HG03025 (cell line): ENCODE measurements around the gene CENPN.

ENCODE experiments used
- ATAC-seq: cut with Tn5 transposase; IDR thresholded peaks from one replicate; pipeline ENCODE4 v1.9.1; 2021; ENCODE audit warnings: mild to moderate bottlenecking, moderate library complexity; ENCODE audit not compliant: unreplicated experiment, low FRiP score

Gene CENPN

DNA sequence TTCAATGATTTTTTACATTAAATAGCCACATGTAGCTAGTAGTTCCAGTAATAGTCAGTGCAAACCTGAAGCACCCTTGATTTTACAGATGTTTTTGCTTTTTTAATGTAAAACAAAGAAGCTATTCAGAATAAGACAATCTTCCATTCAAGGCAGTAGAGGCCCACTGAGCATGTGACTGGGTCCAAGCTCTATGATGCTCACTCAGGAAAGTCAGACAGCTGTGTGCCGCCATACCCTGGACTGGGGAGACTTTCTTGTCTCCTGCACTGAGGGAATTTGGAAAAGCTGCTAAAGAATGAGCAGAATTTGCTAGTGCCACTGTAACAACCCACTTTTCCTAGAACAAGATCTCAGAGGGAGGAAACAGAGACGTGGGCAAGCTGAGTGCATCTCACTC is 11.5 kb downstream of the CENPN start:
- no peak for ATAC-seq

DNA sequence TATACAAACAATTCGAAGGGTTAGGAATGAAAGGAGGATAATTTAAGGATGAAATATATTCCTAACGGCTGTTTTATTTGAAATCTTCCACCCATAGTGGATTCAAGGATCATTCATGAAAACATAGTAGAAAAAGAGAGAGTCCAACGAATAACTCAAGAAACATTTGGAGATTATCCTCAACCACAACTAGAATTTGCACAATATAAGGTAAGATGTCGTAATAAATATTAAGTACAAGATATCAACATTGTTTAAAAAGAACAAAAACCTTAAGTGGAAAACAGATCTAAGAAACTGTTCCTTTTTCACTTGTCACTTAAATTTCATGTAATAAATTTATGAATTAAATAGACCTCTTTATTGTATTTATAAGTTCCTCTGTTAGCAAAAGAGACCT is 19.4 kb downstream of the CENPN start:
- no peak for ATAC-seq

DNA sequence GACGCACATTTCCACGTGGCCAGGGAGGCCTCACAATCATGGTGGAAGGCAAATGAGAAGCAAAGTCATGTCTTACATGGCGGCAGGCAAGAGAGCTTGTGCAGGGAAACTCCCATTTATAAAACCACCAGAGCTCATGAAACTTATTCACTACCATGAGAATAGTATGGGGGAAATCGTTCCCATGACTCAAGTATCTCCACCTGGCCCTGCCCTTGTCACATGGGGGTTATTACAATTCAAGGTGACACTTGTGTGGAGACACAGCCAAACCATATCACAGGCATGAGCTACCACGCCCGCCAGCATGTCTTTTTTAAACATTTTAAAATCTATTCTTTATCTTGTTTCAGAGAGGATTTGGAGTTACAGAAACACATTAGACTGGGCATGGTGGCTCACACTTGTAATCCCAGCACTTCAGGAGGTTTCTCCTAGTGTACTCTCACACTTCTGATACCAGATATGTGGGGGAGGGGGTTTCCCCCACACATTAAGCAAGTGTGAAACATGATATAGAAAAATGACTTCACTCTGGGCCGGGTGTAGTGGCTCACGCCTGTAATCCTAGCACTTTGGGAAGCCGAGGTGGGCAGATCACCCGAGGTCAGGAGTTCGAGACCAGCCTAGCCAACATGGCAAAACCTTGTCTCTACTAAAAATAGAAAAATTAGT is 23.1 kb downstream of the CENPN start:
- no peak for ATAC-seq

DNA sequence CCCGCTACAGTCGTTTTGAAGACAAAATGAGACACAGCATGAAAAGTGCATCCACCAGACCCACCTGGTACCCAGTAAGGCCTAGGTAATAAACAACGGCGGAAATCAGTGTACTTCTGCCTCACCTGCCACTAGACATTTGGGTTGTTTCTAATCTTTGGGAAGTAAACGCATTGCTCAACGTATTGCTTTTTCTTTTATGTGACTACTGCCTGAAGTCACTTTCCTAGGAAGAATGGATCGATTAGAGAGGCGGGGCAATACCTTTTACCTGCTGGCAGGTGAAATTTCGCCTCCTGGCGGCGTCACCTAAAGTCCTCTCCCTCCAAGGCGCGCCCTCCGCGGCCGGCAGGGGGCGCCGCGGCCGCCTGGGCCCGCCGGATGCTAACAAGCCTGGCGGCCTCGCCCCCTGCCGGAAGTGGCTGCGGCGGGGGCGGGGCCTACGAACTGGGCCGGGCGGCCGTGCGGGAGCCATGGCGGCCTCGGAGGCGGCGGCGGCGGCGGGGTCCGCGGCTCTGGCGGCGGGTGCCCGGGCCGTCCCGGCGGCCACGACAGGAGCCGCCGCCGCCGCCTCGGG is 28.5 kb downstream of the CENPN start, which contains the start of gene ATMIN:
Gene ATMIN (plus strand): TSS at position 445 of the 577 bp plus-strand sequence. CDS start 29 bp downstream, at position 474.
- ATAC-seq, result peak; percentile 81

DNA sequence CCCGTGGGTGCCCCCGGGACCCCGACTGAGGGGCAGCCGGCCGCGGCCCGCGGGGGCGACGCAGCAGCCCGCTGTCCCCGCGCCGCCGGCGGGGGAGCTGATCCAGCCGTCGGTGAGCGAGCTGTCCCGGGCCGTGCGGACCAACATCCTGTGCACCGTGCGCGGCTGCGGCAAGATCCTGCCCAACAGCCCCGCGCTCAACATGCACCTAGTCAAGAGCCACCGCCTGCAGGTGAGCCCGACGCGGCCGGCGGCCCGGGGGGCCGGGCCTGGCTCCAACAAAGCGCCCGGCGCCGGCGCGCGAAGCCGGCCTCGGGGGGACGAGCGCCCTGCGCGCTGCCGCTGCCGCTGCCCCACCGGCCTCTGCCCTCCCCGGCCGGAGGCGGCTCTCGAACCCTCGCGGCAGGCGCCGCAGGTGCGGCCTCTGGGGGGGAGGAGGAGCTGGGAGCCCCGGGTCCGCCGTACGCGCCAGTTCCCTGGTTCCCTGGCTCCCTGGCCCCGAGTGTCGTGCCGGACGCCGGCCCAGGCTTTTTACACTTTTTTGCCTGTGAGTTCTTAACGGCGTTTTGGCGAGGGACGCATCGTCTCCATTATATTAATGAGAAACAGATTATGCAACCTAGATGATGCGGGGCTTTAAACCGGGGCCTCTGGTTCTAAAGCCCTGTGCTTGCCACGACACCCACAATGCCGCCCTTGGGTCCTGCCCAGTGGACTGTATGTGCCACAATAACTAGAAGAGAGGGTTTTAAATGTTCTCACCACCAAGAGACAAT is 29.1 kb downstream of the CENPN start:
- ATAC-seq, result peak; percentile 51

DNA sequence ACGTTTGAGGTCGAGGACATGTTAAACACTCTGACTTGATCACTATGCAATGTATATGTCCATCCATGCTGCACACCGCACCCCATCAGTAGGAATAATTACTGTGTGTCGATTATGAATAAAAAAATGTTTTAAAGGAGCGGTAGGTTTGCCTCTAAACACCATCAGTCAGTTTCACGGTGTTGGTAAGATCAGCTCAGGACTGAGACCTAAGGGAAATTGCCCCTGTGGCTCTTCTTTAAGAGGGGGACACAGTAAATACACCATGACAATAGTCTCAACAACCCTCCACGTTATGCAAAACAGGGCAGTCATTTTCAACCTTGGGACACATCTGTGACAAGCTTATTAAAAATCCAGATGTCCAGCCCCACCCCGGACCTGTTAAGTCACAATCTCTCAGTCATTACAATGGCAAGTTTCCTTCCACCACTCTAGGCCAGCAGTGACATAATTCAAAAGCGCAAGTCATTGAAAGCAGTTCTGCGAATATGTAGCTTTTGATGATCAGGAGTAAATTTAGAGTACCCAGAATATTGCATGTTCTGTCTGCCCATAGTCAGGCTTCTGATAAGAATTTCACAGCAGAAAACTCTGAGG is 29.8 kb downstream of the CENPN start:
- ATAC-seq, result peak; percentile 4

DNA sequence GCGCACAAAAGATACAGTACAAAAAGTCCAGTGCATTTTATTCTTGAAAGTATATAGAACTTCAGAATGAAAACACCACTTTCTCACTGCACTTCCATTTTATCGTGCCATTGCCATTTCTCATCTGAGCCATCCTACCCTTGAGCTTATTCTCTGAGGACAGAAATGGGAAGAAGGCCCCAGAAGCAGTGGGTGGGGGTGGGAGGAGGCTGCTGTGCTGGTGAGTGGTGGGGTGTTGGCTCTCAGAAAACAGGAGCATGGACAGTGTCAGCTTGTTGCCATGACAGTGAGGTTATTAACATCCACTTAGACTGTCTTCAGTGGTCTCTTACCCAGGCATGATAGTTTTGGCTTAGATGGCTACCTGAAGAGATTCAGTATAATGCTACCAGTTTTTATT is 33.1 kb downstream of the CENPN start:
- no peak for ATAC-seq

DNA sequence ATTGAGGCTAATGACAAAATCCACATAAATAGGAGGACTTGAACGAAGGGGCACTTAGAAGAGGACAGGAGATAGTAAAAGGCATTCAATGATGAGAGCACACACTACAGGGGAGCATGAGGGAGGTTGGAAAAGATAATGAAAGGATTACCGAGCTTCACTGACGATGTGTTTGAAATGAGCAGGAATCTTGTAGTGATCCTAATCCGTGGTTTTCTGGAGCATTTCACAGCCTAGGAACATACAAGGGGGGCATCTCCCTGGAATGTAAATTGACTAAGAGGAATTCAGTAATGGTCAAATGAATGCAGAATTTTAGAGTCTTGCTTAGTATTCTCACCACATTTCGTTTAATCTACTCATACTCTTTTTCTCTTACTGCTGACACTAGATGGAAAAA is 33.8 kb downstream of the CENPN start:
- ATAC-seq, result no peak

DNA sequence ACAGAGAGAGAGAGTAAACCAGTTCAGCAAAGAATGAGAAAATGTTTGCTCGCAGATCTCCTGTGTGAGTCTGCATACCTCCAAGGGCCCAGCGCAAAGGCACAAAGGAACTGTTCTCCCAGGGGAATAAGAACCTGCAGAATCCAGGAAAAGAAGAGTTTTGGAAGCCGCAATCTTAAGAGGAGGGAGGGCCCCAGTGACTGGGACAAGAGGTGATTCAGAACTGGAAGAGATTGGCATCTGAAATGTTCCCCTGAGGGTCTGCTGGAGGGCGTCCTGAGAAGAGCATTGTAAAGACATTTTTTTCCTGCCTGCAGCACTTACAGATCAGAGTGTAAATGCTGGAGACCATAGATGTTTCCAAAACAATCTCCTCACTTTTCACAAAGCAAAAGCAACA is 34.7 kb downstream of the CENPN start:
- ATAC-seq, result no peak

DNA sequence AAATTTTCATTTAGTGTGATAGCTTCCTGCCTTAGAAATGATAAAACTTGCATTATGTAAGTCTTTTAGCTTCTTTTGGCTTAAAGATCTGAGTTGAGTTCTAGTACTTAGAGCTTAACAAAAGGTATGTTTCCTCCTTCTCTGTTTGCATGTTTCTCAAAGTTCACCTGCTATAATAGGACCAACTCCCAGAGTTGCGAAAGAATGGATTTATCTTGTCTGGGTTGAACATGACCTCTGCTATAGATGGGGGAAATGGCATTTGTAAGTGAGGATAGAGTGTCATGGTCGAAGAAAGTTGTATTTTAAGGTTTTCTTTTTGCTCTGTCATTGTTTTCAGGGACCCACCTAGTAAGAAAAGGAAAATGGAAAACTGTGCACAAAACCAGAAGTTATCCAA is 35.8 kb downstream of the CENPN start:
- ATAC-seq, result no peak

DNA sequence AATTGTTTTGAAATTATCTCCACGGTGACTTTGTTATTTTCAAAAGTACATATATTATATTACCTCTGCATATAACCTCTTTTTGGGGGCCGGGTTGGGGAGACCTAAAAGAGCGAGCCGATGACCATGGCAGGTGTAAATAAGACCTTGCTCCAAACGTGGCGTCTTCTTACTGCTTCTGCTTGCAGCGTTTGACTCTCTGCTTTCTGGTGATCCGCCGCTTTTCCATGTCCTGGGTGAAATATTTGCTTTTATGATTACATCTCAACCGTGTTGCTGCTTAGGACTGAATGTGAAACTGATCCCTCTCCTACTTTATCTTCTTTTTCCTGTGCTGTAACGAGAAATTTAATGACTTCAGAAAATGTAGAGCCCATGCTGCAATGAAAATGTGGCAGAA is 46.7 kb downstream of the CENPN start:
- ATAC-seq, result no peak

DNA sequence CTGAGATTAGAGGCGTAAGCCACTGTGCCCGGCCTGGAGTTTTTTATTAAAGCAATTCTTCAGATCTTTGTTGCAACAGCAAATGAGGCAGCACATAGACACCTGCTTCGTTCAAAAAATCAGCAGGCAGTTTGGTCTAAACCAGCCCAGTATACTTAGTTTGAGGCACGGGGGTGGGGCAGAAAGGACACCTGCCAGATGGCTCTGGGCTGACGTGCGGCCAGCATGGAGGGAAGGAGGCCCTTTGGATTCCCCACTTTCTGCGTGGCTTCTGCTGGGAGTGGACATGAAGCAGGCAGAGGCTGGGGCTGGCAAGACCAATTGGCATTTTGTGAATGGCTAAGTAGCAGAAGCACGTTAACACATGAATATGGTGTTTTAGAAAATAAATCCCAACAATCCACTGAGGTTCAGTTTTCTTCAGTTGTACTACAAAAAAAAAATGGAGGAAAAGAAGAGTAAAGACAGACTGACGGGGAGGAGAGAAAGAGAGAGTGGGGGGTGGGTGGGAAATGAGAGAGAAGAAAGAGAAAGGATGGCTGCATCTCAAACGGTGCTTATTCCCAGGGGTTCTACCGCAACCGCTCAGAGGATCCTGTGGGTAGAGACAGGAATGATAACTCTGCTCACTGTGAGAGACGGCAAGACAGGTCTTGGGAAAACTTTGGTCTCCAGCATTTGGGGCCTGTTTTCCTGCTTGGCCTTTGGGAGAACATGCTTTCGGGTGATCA is 53.7 kb downstream of the CENPN start:
- ATAC-seq, result no peak

DNA sequence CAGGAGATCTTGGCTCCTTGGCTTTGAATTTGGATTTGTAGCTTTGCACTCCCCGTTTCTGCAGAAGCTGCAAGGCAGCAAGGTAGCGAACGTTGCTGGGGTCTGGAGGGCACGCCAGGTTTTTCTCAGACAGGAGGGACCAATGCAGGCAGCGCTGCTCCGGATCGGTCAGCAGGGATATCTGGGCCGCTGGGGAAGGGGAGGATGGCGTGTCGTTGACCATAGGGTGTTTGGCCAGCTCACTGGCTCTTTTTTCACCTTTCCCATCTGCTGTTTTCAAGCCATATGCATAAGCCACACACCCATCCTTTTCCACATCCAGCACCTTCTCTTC is 54.3 kb downstream of the CENPN start:
- ATAC-seq, result no peak

DNA sequence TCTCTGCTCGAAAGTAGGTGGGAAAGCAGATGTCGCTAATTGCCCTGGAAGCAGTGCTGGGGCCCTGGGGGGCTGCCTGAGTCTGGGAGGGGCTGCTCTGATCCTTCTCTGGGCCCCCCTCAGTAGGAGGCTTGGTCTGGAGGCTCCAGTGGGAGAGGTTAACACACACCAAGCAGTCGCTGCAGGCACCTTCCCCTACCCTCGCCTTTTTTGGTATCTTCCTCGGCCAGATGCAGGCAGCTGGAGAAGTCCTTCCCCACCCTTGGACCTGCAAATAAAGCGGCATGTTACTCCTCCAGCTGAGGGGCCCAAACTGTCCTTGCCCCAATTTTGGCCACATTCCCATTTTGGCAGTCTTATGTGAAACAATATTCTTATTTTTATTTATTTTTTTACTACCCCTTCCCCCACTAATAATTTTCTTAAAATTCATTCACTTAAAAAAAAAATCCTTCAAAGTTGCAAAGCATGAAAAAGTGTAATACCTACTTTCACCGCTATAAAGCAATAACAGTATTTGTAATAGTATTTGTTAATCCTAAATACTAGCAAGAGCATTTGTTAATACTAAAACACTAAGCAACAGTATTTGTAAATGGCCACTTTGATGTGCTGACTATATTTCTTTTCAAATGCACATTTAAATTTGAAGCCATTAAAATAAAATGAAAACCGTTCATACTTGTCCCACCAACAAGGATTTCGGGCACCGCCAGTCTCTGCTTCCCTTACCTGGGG is 55.0 kb downstream of the CENPN start:
- ATAC-seq, result no peak

DNA sequence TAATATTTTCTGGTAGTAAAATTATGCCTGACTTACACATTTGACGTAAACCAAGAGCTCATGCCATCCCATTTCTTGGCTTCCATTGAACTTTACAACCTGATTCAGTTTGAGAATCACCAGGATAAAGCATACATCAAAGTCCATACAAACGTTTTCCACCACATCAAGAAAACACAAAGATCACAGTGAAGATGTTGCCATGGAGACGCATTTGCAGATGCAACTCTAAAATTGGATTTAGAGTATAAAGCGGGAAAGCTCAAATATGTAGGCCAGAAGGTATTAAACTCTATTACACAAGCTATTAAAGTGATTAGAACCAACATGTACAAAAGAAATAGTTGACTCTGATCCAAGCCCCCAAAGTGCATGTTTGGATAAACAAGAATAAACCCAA is 59.7 kb downstream of the CENPN start:
- no peak for ATAC-seq

DNA sequence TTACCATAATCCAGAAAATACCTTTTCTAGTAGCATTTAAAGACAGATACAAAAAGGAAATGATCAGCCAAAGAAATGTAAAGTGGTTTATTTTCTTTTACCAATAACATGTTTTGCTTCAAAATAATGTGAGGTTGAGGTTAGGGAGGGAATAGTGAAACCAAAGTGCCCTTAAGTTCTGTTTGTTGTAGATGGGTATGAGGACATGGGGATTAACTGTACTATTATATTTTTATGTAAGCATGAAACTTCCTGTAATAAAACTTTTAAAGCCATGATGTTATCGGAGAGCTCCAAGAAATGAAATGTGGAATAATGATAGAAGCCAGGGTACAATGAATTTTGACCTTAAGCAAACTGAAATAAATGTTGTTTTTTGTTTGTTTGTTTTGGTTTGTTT is 60.2 kb downstream of the CENPN start:
- no peak for ATAC-seq

DNA sequence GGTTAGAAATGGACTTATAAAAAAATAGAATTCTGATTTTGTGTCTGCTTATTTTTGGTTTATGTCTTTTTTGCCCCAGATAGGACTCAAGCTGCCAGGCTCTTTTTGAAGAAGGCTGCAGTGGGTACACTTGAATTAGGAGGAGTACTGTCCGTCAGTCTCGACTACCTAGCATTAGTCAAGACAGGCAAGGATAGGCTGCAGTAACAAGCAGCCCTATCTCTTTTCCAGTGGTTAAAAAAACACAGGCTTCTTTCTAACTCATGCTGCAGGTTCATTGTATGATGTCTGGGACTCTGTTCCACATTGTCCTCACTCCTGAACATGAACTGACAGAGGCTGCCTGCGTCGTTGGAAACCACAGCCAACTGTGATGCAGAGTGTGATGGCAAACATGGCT is 62.0 kb downstream of the CENPN start:
- ATAC-seq, result no peak

DNA sequence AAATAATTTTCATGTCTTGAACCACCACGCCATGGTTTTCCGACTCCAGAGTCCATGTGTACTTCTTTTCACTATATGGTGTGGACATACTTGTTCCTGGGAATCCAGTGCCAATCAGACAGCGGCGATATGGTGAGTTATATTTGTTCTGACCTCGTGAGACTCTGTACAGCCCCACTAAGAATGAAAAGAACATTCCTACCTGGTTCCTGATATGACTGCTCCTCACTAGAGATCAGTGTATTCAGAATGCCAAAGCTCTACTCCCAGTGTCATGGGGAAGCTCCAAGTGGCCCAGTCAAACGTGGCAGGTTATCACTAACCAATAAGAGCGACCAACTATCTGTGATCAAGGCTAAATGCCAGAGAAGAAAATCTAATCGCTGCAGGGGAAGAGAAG is 64.0 kb downstream of the CENPN start:
- ATAC-seq, result no peak

DNA sequence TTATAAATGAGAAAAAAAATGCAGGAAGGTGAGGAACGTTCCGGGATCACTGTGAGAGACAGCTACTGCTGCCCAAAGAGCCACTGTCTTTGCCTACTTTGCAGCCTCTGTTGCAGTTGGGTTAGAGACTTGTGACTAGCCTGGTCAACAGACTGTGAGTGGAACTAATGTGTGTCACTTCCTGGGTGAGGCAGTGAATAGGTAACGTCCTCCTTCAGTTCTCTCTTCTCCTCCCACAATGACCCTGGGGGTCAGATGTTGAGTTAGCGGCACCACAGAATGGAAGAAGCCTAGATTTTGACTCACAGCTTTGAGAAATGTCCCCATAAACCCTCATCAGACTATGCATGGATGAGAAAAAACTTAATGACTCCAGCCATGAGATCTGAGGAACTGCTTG is 64.8 kb downstream of the CENPN start:
- ATAC-seq, result no peak
